Endothelial cell of umbilical vein (primary cell): ENCODE data around the gene RASA1. TPM values are rescaled to one million over a fixed set of nuclear protein-coding genes. Genes with fewer than 3 reads are reported as not detected.
A peak's percentile ranks its signal among the peaks of the same experiment; 100 is the strongest.
"Not testable (repeated sequence)": the region's sequence is repeated elsewhere in the genome, so short reads cannot be mapped to it uniquely, and the experiment has no call there.

Experiments used
- BruUV-seq: library from RNA; stranded (reverse); fragments of 400-500 nt; replicated peaks from 2 replicates; lab custom pipeline; 2021; lab: Mats Ljungman, UMichigan
- CTCF ChIA-PET: fragments of 300-600, 350-600 bp; sonication (Branson Sonifier 250); formaldehyde crosslinking; loops from one replicate; lab custom pipeline; 2021; ENCODE audit warnings: antibody characterized with exemption, inconsistent platforms; lab: Charles Lee
- POLR2A ChIA-PET: fragments of 300-600, 350-600 bp; sonication (Branson Sonifier 250); formaldehyde crosslinking; loops from one replicate; lab custom pipeline; 2021; ENCODE audit warnings: antibody characterized with exemption, inconsistent platforms; lab: Charles Lee
- DNase-seq: peaks from one replicate; pipeline ENCODE4 v3.0.0-alpha.2; 2011; ENCODE audit warnings: low read depth, low spot score
- FAIRE-seq: peaks from 2 replicates; lab custom pipeline; 2011; peaks lifted over from hg19 to GRCh38; lab: Jason Lieb, UNC
- H2AFZ ChIP-seq: 2 replicates; pipeline ENCODE4 v1.6.0; 2012; ENCODE audit warnings: low read depth, low read length, control low read depth, inconsistent platforms
- H3K27ac ChIP-seq: 2 replicates; pipeline ENCODE4 v1.5.1; 2011; ENCODE audit warnings: low read depth, mild to moderate bottlenecking, control low read depth, low read length, moderate library complexity; ENCODE audit not compliant: insufficient read depth
- H3K27me3 ChIP-seq, 2 experiments: 2 replicates each; pipeline versions ENCODE4 v1.6.0 to v1.6.1; 2011; ENCODE audit warnings: low read length in 2 of 2, mixed read lengths in 1 of 2; ENCODE audit not compliant: control insufficient read depth in 2 of 2, insufficient read depth in 2 of 2
- H3K36me3 ChIP-seq, 2 experiments: 2 replicates in 1 of 2; 3 replicates in 1 of 2; pipeline ENCODE4 v1.5.1; 2011; ENCODE audit warnings: low read length in 2 of 2, mild to moderate bottlenecking in 1 of 2, moderate library complexity in 1 of 2; ENCODE audit not compliant: control insufficient read depth in 2 of 2, insufficient read depth in 2 of 2; ENCODE audit errors: extremely low read depth in 1 of 2
- H3K4me1 ChIP-seq: 3 replicates; pipeline ENCODE4 v1.5.1; 2011; ENCODE audit warnings: mild to moderate bottlenecking, low read length; ENCODE audit not compliant: control insufficient read depth, insufficient read depth; ENCODE audit errors: extremely low read depth
- H3K4me2 ChIP-seq: 2 replicates; pipeline ENCODE4 v1.6.1; 2011; ENCODE audit warnings: low read length, control low read depth, mixed read lengths; ENCODE audit not compliant: insufficient read depth
- H3K4me3 ChIP-seq, 3 experiments: fragments of 200-600 bp in 1 of 3; sonication (generic), shearing (Covaris generic) in 1 of 3; replicated peaks in 1 of 3; 2 replicates each; pipeline ENCODE4 v1.5.1; 2011 to 2016; ENCODE audit warnings: control low read depth in 3 of 3, low read length in 3 of 3, mild to moderate bottlenecking in 2 of 3, inconsistent platforms in 1 of 3, low read depth in 1 of 3, moderate library complexity in 1 of 3; ENCODE audit not compliant: insufficient read depth in 1 of 3
- H3K79me2 ChIP-seq: 2 replicates; pipeline ENCODE4 v1.6.0; 2012; ENCODE audit warnings: low read length, inconsistent platforms; ENCODE audit not compliant: control insufficient read depth, insufficient read depth
- H3K9ac ChIP-seq: replicated peaks from 2 replicates; pipeline ENCODE3; 2011; ENCODE audit warnings: low read length, control low read depth; ENCODE audit not compliant: insufficient read depth; ENCODE audit errors: extremely low read depth
- H3K9me1 ChIP-seq: replicated peaks from 3 replicates; pipeline ENCODE4 v1.6.0; 2011; ENCODE audit warnings: mild to moderate bottlenecking, low read length; ENCODE audit not compliant: control insufficient read depth, insufficient read depth; ENCODE audit errors: extremely low read depth
- H3K9me3 ChIP-seq: replicated peaks from 2 replicates; pipeline ENCODE4 v1.5.1; 2012; ENCODE audit warnings: low read length, inconsistent platforms; ENCODE audit not compliant: control insufficient read depth, insufficient read depth
- H4K20me1 ChIP-seq: replicated peaks from 2 replicates; pipeline ENCODE3; 2011; ENCODE audit warnings: mild to moderate bottlenecking, low read length; ENCODE audit not compliant: control insufficient read depth, insufficient read depth; ENCODE audit errors: extremely low read depth
- CTCF ChIP-seq, 2 donors: IDR thresholded peaks; 1 replicate in 1 of 2; 2 replicates in 1 of 2; pipeline ENCODE4 v1.5.1; 2011; ENCODE audit warnings: low read length in 2 of 2, mild to moderate bottlenecking in 2 of 2, moderate library complexity in 2 of 2, control low read depth in 1 of 2, inconsistent platforms in 1 of 2, low read depth in 1 of 2; ENCODE audit not compliant: insufficient read depth in 1 of 2; ENCODE audit errors: extremely low read depth in 1 of 2
- EZH2 ChIP-seq: IDR thresholded peaks from 2 replicates; pipeline ENCODE4 v1.6.1; 2012; ENCODE audit warnings: borderline replicate concordance, low read depth, mild to moderate bottlenecking, moderate library complexity, low read length, inconsistent platforms; ENCODE audit not compliant: severe bottlenecking
- FOS ChIP-seq: IDR thresholded peaks from 2 replicates; pipeline ENCODE4 v1.6.1; 2011; ENCODE audit warnings: mild to moderate bottlenecking, low read length, moderate library complexity, borderline replicate concordance; ENCODE audit not compliant: insufficient read depth
- GATA2 ChIP-seq: IDR thresholded peaks from 2 replicates; pipeline ENCODE4 v1.7.0; 2011; ENCODE audit warnings: low read depth, mild to moderate bottlenecking, moderate library complexity, mixed read lengths, low read length; ENCODE audit not compliant: insufficient read length, insufficient read depth
- JUN ChIP-seq: IDR thresholded peaks from 2 replicates; pipeline ENCODE4 v1.6.1; 2011; ENCODE audit warnings: borderline replicate concordance, low read depth; ENCODE audit not compliant: insufficient read length, insufficient read depth
- MYC ChIP-seq: IDR thresholded peaks from one replicate; pipeline ENCODE4 v1.6.1; 2011; ENCODE audit warnings: mild to moderate bottlenecking, low read depth, low read length
- POLR2A ChIP-seq: IDR thresholded peaks from 2 replicates; pipeline ENCODE4 v1.6.1; 2012; ENCODE audit warnings: low read depth, mild to moderate bottlenecking, control low read depth, low read length
- POLR2AphosphoS5 ChIP-seq: IDR thresholded peaks from 2 replicates; pipeline ENCODE4 v1.6.1; 2012; ENCODE audit warnings: low read depth, mild to moderate bottlenecking, control low read depth, low read length, moderate library complexity; ENCODE audit not compliant: insufficient read depth
- dilution Hi-C: fragments of 300-500 bp; cut with MboI; formaldehyde crosslinking; loops from one replicate; pipeline ENCODE4 v1.15.0; 2019; ENCODE audit warnings: low sequenced_read_pairs; ENCODE audit not compliant: extremely low pct_ligation_motif_present
- intact Hi-C: fragments of 100-400 bp; cut with micrococcal nuclease; formaldehyde crosslinking; loops from one replicate; pipeline ENCODE4 v1.10.0; 2022
- polyA plus RNA-seq, 4 experiments: library from polyadenylated mRNA; depleted of rRNA in 3 of 4; stranded (reverse) in 3 of 4; unstranded in 1 of 4; fragments of >200 nt; gene quantifications; 2 replicates each; pipeline versions ENCODE4 v1.2.1 to v1.2.3, GENCODE V29; 2011 to 2012; ENCODE audit warnings: missing spikeins in 1 of 4
- total RNA-seq: library from RNA; stranded (reverse); gene quantifications from 2 replicates; pipeline ENCODE4 v1.2.3, GENCODE V29; 2021
- TF ChIP-seq, protein P1 (sequence below): IDR thresholded peaks from 2 replicates; pipeline ENCODE4 v1.6.1; 2011; ENCODE audit not compliant: insufficient read depth, insufficient read length

Gene RASA1
- total and polyA plus RNA-seq, 2 donors (not counting 3 experiments of a cell fraction or from before 2014, with no cell fraction given): 23.1 to 42.0 TPM

- POLR2A ChIA-PET: no interaction called here
- Histone ChIP-seq H3K9me3 (no peaks in the 10 kb centered on the region), H3K27me3 (no peaks in the 10 kb centered on the region), H3K4me1 (no peaks in the 10 kb centered on the region), H3K36me3 (peaks cover 2 to 3% of the 10 kb centered on the region in 2 experiments), H3K9me1 (no peaks in the 10 kb centered on the region), H3K27ac (no peak overlapping the region), H4K20me1 (peaks cover 12% of the 10 kb centered on the region), H3K79me2 (peaks cover 95% of the 10 kb centered on the region), H3K4me3 (no peak overlapping the region), H2AFZ (no peak overlapping the region), H3K4me2 (no peak overlapping the region), H3K9ac (no peak overlapping the region)
- BruUV-seq: no TSS peak
- dilution Hi-C loops: no loop called here
- CTCF ChIA-PET: no interaction called here
- peak; percentile 26 for FAIRE-seq
- intact Hi-C loops: no loop called here
- no peak for TF ChIP-seq POLR2AphosphoS5
- DNase-seq: no peak
Observed at GRCh38 chr5:87278590-87279100, 11.0 kb downstream of the RASA1 start.

DNA sequence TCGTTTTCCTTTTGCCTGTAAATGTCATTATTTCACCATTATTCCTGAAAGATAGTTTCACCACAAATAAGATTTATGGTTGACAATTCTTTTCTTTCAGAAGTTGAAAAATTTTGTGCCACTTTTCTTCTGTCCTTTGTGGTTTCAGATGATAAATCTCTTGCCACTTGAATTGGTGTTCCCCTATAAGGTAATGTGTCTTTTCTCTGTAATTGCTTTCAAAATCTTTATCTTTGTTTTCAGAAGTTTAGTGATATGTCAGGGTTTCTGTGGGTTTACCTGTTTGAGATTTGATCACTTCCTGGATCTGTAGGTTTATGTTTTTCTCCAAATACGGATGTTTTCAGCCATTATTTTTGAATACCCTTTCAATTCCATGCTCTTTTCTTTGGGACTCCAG is 14.6 kb downstream of the RASA1 start:
- Histone ChIP-seq H2AFZ (no peak overlapping the region), H3K9ac (no peak overlapping the region), H3K9me3 (no peaks in the 10 kb centered on the region), H3K36me3 (peaks cover 2 to 3% of the 10 kb centered on the region in 2 experiments), H3K79me2 (peaks cover 74% of the 10 kb centered on the region), H3K9me1 (no peaks in the 10 kb centered on the region), H3K4me3 (no peak overlapping the region), H4K20me1 (peaks cover 7% of the 10 kb centered on the region), H3K27ac (no peak overlapping the region), H3K4me2 (no peak overlapping the region), H3K4me1 (no peaks in the 10 kb centered on the region), H3K27me3 (no peaks in the 10 kb centered on the region)
- intact Hi-C loops (no loop called here), dilution Hi-C loops (no loop called here)
- no TSS peak for BruUV-seq
- ChIA-PET POLR2A (no interaction called here), CTCF (interaction anchor here (0.9 kb wide), 1 partner anchor 212 kb away, joined by 5 read pairs; no protein-coding TSS in a partner anchor)
- FAIRE-seq (no peak), DNase-seq (no peak)
- TF ChIP-seq MYC (no peak), EZH2 (no peak), POLR2AphosphoS5 (no peak), GATA2 (no peak), FOS (no peak), CTCF (IDR thresholded peaks at IDR 0.05; ENCODE audit: extremely low read depth in 1 of 2, insufficient read depth in 1 of 2, low read depth in 1 of 2, low read length in 2 of 2) (no peak), JUN (no peak), POLR2A (no peak)
- TF ChIP-seq, protein P1, sequence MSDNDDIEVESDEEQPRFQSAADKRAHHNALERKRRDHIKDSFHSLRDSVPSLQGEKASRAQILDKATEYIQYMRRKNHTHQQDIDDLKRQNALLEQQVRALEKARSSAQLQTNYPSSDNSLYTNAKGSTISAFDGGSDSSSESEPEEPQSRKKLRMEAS: no peak

DNA sequence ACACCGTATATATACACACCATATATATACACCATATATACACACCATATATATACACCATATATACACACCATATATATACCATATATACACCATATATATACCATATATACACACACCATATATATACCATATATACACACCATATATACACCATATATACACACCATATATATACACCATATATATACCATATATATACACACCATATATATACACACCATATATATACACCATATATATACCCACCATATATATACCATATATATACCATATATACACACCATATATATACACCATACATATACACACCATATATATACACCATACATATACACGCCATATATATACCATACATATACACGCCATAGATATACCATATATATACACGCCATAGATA is 19.6 kb downstream of the RASA1 start:
- H3K9me1 ChIP-seq, H3K9me3 ChIP-seq, H4K20me1 ChIP-seq, H2AFZ ChIP-seq, H3K9ac ChIP-seq, H3K4me1 ChIP-seq, FAIRE-seq, BruUV-seq, CTCF ChIA-PET, H3K4me3 ChIP-seq, DNase-seq, POLR2A ChIA-PET, intact Hi-C loops, H3K4me2 ChIP-seq, dilution Hi-C loops, H3K27ac ChIP-seq, H3K27me3 ChIP-seq, H3K36me3 ChIP-seq: not testable (repeated sequence)
- H3K79me2 ChIP-seq: peaks cover 74% of the 10 kb centered on the region
